ENCODE results near the gene SORCS2. TPM values are rescaled to one million over a fixed set of nuclear protein-coding genes. Genes with fewer than 3 reads are reported as not detected.

SORCS2 gene
- total and polyA plus RNA-seq, 2 of the 4 experiments (the other 2 are of a cell fraction), result 0.36 to 0.62 TPM

- Histone ChIP-seq H2BK15ac (ENCODE audit: low read depth, low read length) (no peak overlapping the region), H3K27ac (ENCODE audit: insufficient read depth, low read length) (no peak overlapping the region), H4K5ac (ENCODE audit: low read depth, low read length) (no peak overlapping the region), H3K4ac (ENCODE audit: low read depth, low read length) (no peak overlapping the region), H3K36me3 (ENCODE audit: control insufficient read depth, insufficient read depth, low read length) (peaks cover 67% of the 10 kb centered on the region), H3K79me1 (ENCODE audit: low read depth in 1 of 2, low read length in 2 of 2) (peaks cover 41 to 79% of the 10 kb centered on the region in 2 experiments), H3K27me3 (ENCODE audit: control insufficient read depth, insufficient read depth, low read length) (no peaks in the 10 kb centered on the region), H3K23ac (ENCODE audit: low read depth, low read length) (no peak overlapping the region), H3K4me3 (ENCODE audit: insufficient read depth, low read depth, low read length) (no peak overlapping the region), H3K9ac (ENCODE audit: low read depth, low read length) (no peak overlapping the region), H2BK120ac (ENCODE audit: low read depth, low read length) (no peak overlapping the region), H3K18ac (ENCODE audit: low read depth, low read length) (no peak overlapping the region), H3K14ac (replicated peaks; ENCODE audit: low read depth, low read length) (no peak overlapping the region), H3K4me1 (ENCODE audit: control insufficient read depth, insufficient read depth, low read length) (peaks cover 2% of the 10 kb centered on the region; the same call in 1 of the 2 replicates), H3K9me3 (ENCODE audit: control insufficient read depth, insufficient read depth, low read length) (no peaks in the 10 kb centered on the region), H2AK9ac (replicated peaks; ENCODE audit: low read depth, low read length, poor library complexity) (no peak overlapping the region), H2BK5ac (ENCODE audit: low read depth, low read length, poor library complexity, severe bottlenecking) (no peak overlapping the region), H3K4me2 (ENCODE audit: low read depth, low read length) (no peak overlapping the region), H2BK20ac (ENCODE audit: low read depth, low read length) (no peak overlapping the region), H4K20me1 (ENCODE audit: insufficient read depth, low read length) (peaks cover 33% of the 10 kb centered on the region), H4K91ac (ENCODE audit: insufficient read depth, low read depth, low read length) (no peak overlapping the region), H2AFZ (replicated peaks; ENCODE audit: low read length, poor library complexity) (no peak overlapping the region), H3K56ac (ENCODE audit: extremely low read depth, insufficient read depth, low read length) (no peak overlapping the region), H2AK5ac (ENCODE audit: low read depth, low read length) (no peak overlapping the region), H4K8ac (ENCODE audit: low read depth in 2 of 2, low read length in 2 of 2) (no peak overlapping the region), H3K9me1 (ENCODE audit: insufficient read depth, low read length) (peaks cover 8% of the 10 kb centered on the region)
- in situ Hi-C loops (cut with MboI; ENCODE audit: low sequenced_read_pairs), result no loop called here
- ATAC-seq (ENCODE audit: low read depth) (no peak), DNase-seq (no peak)
- TF ChIP-seq CHD1 (IDR thresholded peaks at IDR 0.05; ENCODE audit: low read depth, low read length) (no peak), POLR2A (IDR thresholded peaks at IDR 0.05; ENCODE audit: low read depth, low read length) (no peak), RAD21 (IDR thresholded peaks at IDR 0.05; ENCODE audit: low read length) (no peak), ELK1 (IDR thresholded peaks at IDR 0.05; ENCODE audit: borderline replicate concordance, low read depth, low read length) (no peak), MAZ (IDR thresholded peaks at IDR 0.05; ENCODE audit: borderline replicate concordance, low read depth, low read length) (no peak), MXI1 (IDR thresholded peaks at IDR 0.05; ENCODE audit: borderline replicate concordance, low read depth, low read length) (no peak), MAFK (IDR thresholded peaks at IDR 0.05; ENCODE audit: low read depth, low read length) (no peak), RFX5 (IDR thresholded peaks at IDR 0.05; ENCODE audit: low read depth, low read length) (no peak), CEBPB (IDR thresholded peaks at IDR 0.05; ENCODE audit: low read depth, low read length) (no peak), CTCF (conservative IDR thresholded peaks at IDR 0.05; ENCODE audit: low read depth, low read length) (no peak), RCOR1 (IDR thresholded peaks at IDR 0.05; ENCODE audit: insufficient replicate concordance, low read length) (no peak), NFE2L2 (IDR thresholded peaks at IDR 0.05; ENCODE audit: low read depth, low read length) (no peak), BHLHE40 (IDR thresholded peaks at IDR 0.05; ENCODE audit: low read depth, low read length) (no peak), FOS (IDR thresholded peaks at IDR 0.05; ENCODE audit: low read depth, low read length) (no peak), SMC3 (IDR thresholded peaks at IDR 0.05; ENCODE audit: low read depth, low read length) (no peak)
- TF ChIP-seq, protein P1, sequence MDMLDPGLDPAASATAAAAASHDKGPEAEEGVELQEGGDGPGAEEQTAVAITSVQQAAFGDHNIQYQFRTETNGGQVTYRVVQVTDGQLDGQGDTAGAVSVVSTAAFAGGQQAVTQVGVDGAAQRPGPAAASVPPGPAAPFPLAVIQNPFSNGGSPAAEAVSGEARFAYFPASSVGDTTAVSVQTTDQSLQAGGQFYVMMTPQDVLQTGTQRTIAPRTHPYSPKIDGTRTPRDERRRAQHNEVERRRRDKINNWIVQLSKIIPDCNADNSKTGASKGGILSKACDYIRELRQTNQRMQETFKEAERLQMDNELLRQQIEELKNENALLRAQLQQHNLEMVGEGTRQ (IDR thresholded peaks at IDR 0.05; ENCODE audit: low read depth, low read length), result no peak
- intact Hi-C loops (cut with micrococcal nuclease), result no loop called here
- POLR2A ChIA-PET (ENCODE audit: unreplicated experiment), result no interaction called here
- CTCF ChIA-PET, result no interaction called here
- 100% methylated on average over 9 of the region's 30 CpGs; no CpG with 5 or more reads in 1 of the 2 experiments for WGBS, 2 experiments (ENCODE audit: extremely low coverage in 2 of 2, insufficient read length in 1 of 2)
- no TSS peak for BruUV-seq (replicated peaks)
- dilution Hi-C loops (cut with HindIII; ENCODE audit: low sequenced_read_pairs, unreplicated experiment), result no loop called here
These were observed 595.4 kb downstream of the SORCS2 start for GRCh38 chr4:7787681-7788141.
